Subcutaneous abdominal adipose tissue (tissue), 5 donors: ENCODE results near the gene UPF3A.

Experiments
- H3K27ac ChIP-seq: one replicate; pipeline ENCODE4 v1.7.0; 2013; ENCODE audit warnings: low read depth, mild to moderate bottlenecking, inconsistent platforms, low read length, moderate library complexity
- H3K27me3 ChIP-seq, 5 donors: one replicate each; pipeline ENCODE4 v1.7.0; 2013; ENCODE audit warnings: low read length in 5 of 5, inconsistent platforms in 1 of 5; ENCODE audit not compliant: control insufficient read depth in 5 of 5, insufficient read depth in 4 of 5
- H3K36me3 ChIP-seq, 5 donors: one replicate each; pipeline ENCODE4 v1.7.0; 2013; ENCODE audit warnings: low read length in 5 of 5; ENCODE audit not compliant: control insufficient read depth in 5 of 5, insufficient read depth in 5 of 5
- H3K4me1 ChIP-seq, 5 donors: one replicate each; pipeline ENCODE4 v1.7.0; 2013; ENCODE audit warnings: low read length in 5 of 5, mild to moderate bottlenecking in 3 of 5, moderate library complexity in 1 of 5; ENCODE audit not compliant: control insufficient read depth in 5 of 5, insufficient read depth in 5 of 5
- H3K4me3 ChIP-seq, 5 donors: one replicate each; pipeline ENCODE4 v1.7.0; 2013; ENCODE audit warnings: low read length in 5 of 5, low read depth in 1 of 5
- H3K9ac ChIP-seq, 5 donors: one replicate each; pipeline ENCODE4 v1.7.0; 2013; ENCODE audit warnings: low read length in 5 of 5, mild to moderate bottlenecking in 4 of 5, moderate library complexity in 3 of 5
- H3K9me3 ChIP-seq, 5 donors: one replicate each; pipeline ENCODE4 v1.7.0; 2013; ENCODE audit warnings: low read length in 5 of 5; ENCODE audit not compliant: control insufficient read depth in 5 of 5
- donor health status: healthy.
- donor health status: healthy.
- donor health status: healthy.
- donor health status: healthy.
- donor health status: healthy.

The UPF3A gene

DNA sequence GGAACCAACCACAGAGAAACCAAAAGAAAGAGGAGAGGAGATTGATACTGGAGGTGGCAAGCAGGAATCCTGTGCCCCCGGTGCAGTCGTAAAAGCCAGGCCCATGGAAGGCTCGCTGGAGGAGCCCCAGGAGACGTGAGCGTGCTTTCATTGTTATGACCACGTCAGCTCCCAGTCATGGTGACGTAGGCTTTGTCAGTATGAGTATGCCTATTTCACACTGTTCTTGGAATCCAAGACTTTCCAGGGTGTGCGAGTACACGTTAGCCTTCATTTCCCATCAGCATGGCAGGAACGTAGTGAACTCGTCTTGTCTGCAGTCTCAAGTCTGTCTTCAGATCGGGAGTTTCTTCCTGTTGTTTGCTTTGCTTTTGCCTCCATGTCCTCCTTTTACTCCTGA is 17.5 kb downstream of the UPF3A start:
- Histone ChIP-seq H3K4me3 (no peak overlapping the region), H3K27me3 (no peaks in the 10 kb centered on the region), H3K9ac (no peak overlapping the region), H3K9me3 (no peaks in the 10 kb centered on the region), H3K36me3 (peaks cover 4 to 57% (median 44%) of the 10 kb centered on the region in 5 donors), H3K27ac (no peak overlapping the region), H3K4me1 (peaks cover 0 to 7% (median 2%) of the 10 kb centered on the region in 5 donors)

DNA sequence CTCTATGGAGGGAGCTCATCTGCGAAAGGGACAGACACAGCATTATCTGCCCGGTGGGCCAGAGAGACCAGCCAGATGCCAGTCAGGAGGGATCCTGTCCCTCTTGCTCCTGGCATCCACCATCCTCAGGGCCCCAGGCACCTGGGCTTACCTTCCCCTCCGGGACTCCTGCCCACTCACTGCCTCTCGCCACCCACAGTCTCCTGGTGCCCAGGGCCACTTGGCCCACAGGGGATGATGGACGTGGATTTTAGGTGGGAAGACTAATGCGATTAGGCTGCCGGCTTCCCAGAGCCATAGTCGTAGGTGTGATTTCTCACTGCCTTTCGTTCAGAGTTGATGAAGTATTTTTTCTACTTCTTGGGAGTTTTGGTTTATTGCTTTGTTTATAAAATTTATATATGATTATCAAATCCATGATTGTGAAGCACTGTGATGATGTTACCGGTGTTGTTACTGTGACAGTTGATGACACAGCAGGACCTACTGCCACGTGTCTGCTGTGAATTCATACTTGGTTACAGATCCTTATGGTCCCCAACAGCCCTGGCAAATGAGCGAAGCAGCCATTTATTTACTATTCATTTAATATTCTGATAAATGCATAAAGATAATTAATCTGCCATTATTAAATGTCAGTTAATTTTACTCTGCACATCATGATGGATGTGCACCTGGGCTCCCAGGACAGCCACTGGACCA is 18.4 kb downstream of the UPF3A start:
- H3K9me3 ChIP-seq: no peaks in the 10 kb centered on the region
- H3K36me3 ChIP-seq: peaks cover 4 to 65% (median 52%) of the 10 kb centered on the region in 5 donors
- H3K27ac ChIP-seq: no peak overlapping the region
- H3K27me3 ChIP-seq: no peaks in the 10 kb centered on the region
- H3K9ac ChIP-seq: no peak overlapping the region
- H3K4me1 ChIP-seq: peaks cover 0 to 7% (median 2%) of the 10 kb centered on the region in 5 donors
- H3K4me3 ChIP-seq: no peak overlapping the region

DNA sequence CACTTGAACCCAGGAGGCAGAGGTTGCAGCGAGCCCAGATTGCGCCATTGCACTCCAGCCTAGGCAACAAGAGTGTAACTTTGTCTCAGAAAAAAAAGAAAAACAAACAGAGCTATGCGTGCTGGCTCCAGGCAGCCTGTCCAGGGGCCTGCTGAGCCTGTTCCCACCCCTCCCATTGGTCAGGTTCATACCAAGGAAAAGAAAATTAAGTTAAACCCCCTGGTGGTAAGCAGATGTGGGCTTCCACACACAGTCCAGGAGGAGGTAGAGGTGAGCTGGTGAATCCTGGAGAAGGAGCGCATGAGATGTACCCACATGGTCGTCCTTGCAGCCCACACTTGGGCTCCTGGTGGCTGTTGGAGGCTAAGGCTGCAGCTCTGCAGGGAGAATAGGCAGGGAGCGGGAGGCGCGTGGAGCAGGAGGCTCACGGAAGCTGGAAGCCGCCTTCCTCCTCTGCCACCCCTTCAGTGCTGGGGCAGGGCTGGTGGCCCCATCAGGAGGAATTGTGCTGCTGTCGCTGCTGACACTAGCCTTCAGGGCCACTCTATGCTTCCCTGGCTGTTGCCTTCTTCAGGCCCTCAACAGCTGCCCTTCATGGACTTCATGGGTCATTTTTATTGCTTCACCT is 22.4 kb downstream of the UPF3A start:
- H3K36me3 ChIP-seq: peaks cover 11 to 69% (median 55%) of the 10 kb centered on the region in 5 donors
- no peaks in the 10 kb centered on the region for H3K4me1 ChIP-seq
- no peaks in the 10 kb centered on the region for H3K9me3 ChIP-seq
- no peak overlapping the region for H3K4me3 ChIP-seq
- H3K27ac ChIP-seq: no peak overlapping the region
- no peak overlapping the region for H3K9ac ChIP-seq
- no peaks in the 10 kb centered on the region for H3K27me3 ChIP-seq

DNA sequence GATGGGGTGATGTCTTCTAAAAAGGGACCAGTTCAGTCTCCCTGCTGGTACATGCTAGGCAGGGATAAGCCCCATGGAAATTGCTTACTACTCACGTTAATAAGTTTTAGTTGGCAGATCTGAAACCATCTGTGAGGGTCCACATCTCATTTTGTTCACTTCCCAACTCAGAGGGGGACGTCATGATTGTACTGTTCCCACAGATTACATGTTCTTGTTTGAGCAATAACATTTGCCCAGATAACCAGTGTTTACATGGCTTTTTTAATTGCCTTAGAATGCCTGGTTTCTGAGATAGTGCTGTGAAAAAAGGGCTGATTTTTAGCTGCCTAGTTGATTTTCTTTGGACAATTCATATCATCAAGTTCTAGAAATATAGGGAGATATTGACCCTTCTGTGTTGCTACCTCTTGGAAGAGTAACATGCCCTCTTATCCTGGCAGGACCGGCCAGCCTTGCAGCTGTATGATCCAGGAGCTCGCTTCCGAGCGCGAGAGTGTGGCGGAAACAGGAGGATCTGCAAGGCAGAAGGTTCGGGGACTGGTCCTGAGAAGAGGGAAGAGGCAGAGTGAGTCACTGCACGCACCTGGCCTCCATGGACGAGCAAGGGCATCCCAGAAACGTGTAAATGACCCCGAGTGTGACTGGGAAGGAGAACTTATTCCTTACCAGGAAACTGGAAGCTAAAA is 23.1 kb downstream of the UPF3A start:
- no peaks in the 10 kb centered on the region for H3K4me1 ChIP-seq
- no peak overlapping the region for H3K9ac ChIP-seq
- no peaks in the 10 kb centered on the region for H3K27me3 ChIP-seq
- H3K27ac ChIP-seq: no peak overlapping the region
- no peak overlapping the region for H3K4me3 ChIP-seq
- no peaks in the 10 kb centered on the region for H3K9me3 ChIP-seq
- peaks cover 7 to 62% (median 48%) of the 10 kb centered on the region in 5 donors for H3K36me3 ChIP-seq

DNA sequence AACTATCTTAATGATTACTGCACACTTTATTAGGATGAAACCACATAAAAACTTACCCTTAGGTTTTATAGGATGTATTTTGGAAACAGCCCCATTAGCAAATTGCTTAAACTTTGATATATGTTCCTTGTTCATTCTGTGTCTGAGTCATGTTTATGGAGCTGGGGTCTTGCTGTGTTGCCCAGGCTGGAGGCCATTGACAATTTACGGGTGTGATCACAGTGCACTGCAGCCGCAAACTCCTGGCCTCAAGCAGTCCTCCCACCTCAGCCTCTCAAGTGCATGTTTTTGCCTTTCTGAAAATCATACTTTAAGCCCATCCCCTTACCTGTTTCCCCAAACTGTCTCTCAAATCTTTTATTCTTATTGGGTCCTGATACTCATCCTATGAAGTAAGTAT is 27.7 kb downstream of the UPF3A start:
- Histone ChIP-seq H3K4me1 (peaks cover 0 to 23% (median 17%) of the 10 kb centered on the region in 5 donors), H3K36me3 (peaks cover 7 to 23% (median 19%) of the 10 kb centered on the region in 5 donors), H3K27ac (no peak overlapping the region), H3K4me3 (no peak overlapping the region), H3K27me3 (no peaks in the 10 kb centered on the region), H3K9ac (no peak overlapping the region), H3K9me3 (no peaks in the 10 kb centered on the region)

DNA sequence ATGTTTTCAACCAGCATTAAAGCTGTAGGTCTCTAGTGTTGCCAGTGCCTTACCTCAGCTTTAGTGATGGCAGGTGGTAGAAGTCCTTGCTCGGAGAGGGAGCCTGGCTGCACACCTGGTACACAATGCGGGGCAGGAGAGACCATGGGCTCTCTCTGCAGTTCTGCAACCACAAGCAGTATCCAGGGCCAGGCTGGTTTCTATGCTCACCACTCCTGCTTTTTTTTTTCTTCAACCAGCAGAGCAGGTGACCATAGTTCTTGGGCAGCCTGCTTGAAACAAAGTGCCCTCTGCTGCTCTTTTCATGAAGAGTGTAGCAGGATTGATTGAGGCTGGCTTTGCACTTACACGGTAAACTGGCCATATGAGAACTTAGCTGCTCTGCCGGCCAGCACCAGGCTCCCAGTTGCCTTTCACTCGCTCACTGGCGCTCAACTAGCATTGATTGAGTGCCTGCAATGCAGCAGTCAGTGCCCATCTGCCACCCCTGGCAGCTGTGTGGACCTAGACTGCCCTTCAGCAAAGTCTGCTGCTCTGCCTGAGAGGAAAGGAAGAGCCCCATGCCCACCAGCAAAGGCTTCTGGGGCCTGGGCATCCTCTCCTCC is 28.5 kb downstream of the UPF3A start:
- peaks cover 6 to 15% (median 12%) of the 10 kb centered on the region in 5 donors for H3K36me3 ChIP-seq
- H3K9me3 ChIP-seq: no peaks in the 10 kb centered on the region
- H3K4me3 ChIP-seq: no peak overlapping the region
- no peak overlapping the region for H3K9ac ChIP-seq
- peaks cover 0 to 26% (median 19%) of the 10 kb centered on the region in 5 donors for H3K4me1 ChIP-seq
- H3K27me3 ChIP-seq: no peaks in the 10 kb centered on the region
- no peak overlapping the region for H3K27ac ChIP-seq

DNA sequence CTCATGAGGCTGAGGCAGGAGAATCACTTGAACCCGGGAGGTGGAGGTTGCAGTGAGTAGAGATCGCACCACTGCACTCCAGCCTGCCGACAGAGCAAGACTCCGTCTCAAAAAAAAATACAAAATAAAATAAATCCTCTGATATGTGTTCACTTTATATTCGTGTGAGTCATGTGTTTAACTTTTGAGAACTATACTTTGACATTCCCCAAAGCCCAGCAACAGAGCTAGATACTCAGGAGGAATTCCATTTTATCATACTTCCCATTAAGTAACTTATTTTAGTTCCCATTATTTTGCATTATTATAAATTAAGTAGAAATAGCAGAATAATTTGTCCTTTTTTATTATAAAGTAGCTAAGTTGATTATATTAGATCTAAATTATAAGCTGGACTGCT is 29.6 kb downstream of the UPF3A start:
- Histone ChIP-seq H3K9me3 (no peaks in the 10 kb centered on the region), H3K4me1 (peaks cover 2 to 35% (median 30%) of the 10 kb centered on the region in 5 donors), H3K36me3 (peaks cover 6 to 12% (median 9%) of the 10 kb centered on the region in 5 donors), H3K4me3 (no peak overlapping the region), H3K27ac (no peak overlapping the region), H3K27me3 (no peaks in the 10 kb centered on the region), H3K9ac (no peak overlapping the region)

DNA sequence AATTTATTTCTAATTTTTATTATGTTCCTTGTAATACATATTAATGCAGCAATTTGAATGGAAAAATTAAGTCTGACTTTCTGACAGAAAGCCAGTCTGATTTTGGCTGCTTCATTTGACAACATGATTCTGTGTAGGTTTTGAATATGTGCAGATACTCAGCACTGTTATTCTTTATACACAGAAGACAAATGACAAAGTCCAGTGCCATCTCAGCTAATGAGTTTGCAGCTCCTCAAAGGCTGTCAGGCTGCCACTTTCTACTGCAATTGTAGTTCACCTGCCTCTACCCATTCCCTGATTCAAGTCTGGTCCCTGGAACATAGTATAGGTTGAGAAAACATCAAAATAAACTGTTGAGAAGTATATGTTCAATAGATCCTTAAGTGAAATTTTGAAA is 30.0 kb downstream of the UPF3A start:
- H3K4me3 ChIP-seq: no peak overlapping the region
- H3K27ac ChIP-seq: peak overlapping the region; percentile 28
- no peaks in the 10 kb centered on the region for H3K27me3 ChIP-seq
- H3K36me3 ChIP-seq: peaks cover 6 to 8% (median 6%) of the 10 kb centered on the region in 5 donors
- no peak overlapping the region for H3K9ac ChIP-seq
- H3K9me3 ChIP-seq: no peaks in the 10 kb centered on the region
- peaks cover 2 to 35% (median 31%) of the 10 kb centered on the region in 5 donors for H3K4me1 ChIP-seq

DNA sequence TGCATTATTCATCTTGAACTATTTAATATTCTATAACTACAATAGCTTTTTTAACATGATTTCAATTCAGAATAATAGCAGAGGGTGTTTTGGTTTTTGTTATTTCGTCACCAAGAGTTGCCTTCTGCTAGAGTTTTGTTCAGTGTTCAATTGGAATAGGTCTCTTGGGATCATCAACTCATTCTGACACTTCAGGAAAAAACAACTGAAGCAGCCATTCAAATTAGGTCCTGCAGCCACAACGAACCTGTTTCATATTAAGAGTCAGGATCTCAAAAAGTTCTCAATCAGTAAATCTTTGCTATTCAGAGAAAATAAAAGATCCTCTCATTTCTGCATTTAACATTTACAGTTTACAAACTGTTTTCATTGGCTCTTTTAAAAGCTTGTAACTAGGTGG is 30.5 kb downstream of the UPF3A start:
- Histone ChIP-seq H3K4me1 (peaks cover 2 to 35% (median 31%) of the 10 kb centered on the region in 5 donors), H3K27me3 (no peaks in the 10 kb centered on the region), H3K9ac (no peak overlapping the region), H3K36me3 (peaks cover under 1 to 3% (median 1%) of the 10 kb centered on the region in 5 donors), H3K9me3 (no peaks in the 10 kb centered on the region), H3K27ac (peak overlapping the region; percentile 28), H3K4me3 (no peak overlapping the region)
